DOHH2 (cell line): Measurements from ENCODE around the gene ARHGAP24.

Experiments
- EZH2phosphoT487 ChIP-seq: fragments of 200-600 bp; sonication (generic); IDR thresholded peaks from 2 replicates; pipeline ENCODE4 v1.6.1; 2017; ENCODE audit warnings: borderline replicate concordance, mild to moderate bottlenecking, antibody characterized with exemption, low read length, moderate library complexity, mixed read lengths
- TF ChIP-seq, protein P1 (sequence below): fragments of 200-600 bp; sonication (generic); IDR thresholded peaks from one replicate; pipeline ENCODE4 v1.5.1; 2014; ENCODE audit warnings: antibody characterized with exemption, mild to moderate bottlenecking, low read depth, low read length; ENCODE audit not compliant: poor library complexity, severe bottlenecking

DNA sequence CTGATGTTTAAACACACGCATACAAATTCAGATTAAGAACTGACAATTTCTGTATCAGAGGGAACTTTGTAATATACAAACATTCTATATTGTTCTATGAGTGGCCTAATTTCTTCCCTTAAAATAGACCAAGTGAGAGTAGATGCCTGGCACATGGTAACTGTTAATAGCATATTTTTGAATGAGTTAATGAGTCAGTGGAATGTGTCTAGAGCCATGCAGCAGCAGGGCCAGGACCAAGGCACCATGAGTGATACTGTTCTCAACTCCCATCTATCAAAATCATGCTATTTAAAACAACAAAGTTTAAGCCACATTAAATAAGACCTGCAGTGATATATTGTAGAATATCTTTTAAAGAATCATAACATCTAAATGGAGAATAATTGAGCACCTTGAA lies 98.3 kb downstream of the ARHGAP24 start:
- TF ChIP-seq, protein P1, sequence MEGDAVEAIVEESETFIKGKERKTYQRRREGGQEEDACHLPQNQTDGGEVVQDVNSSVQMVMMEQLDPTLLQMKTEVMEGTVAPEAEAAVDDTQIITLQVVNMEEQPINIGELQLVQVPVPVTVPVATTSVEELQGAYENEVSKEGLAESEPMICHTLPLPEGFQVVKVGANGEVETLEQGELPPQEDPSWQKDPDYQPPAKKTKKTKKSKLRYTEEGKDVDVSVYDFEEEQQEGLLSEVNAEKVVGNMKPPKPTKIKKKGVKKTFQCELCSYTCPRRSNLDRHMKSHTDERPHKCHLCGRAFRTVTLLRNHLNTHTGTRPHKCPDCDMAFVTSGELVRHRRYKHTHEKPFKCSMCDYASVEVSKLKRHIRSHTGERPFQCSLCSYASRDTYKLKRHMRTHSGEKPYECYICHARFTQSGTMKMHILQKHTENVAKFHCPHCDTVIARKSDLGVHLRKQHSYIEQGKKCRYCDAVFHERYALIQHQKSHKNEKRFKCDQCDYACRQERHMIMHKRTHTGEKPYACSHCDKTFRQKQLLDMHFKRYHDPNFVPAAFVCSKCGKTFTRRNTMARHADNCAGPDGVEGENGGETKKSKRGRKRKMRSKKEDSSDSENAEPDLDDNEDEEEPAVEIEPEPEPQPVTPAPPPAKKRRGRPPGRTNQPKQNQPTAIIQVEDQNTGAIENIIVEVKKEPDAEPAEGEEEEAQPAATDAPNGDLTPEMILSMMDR, result no peak
- no peak for TF ChIP-seq EZH2phosphoT487
